ENCODE data around the gene WDR36.

WDR36 gene

DNA sequence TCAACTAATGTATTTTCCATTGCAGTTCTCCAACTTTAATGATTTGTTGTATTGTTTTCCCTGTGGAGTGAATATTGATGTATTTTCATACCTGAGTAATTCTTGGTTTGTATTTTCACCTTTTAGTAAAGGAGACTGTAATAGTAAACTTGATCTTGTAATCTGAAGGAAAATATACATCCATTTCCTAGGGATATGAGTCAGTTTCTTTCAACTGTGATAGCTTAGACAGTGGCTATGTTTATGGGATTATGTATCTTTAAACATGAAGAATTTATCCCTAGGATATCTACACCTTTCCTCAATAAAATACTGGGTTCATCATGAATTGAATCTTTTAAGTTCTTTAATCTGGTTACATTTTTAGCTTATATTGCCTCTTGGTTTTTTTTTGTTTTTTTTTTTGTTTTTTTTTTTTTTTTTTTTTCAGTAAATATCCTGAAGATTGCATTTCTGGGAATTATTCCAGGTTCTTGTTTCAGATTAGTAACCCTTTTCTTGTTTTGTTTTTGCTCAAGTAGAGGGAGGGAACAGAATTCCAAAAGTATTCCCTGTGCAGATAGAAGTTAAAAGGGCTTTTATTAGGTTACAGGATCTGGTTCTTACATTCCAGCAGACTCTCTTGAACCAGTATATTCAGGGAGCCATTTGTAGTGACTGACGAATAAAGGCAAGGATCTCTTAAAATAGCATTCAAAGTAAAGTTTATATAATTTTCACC, 7.1 kb downstream of the WDR36 start:
- no peak for DNase-seq (ENCODE audit: low read depth in 2 of 2)

DNA sequence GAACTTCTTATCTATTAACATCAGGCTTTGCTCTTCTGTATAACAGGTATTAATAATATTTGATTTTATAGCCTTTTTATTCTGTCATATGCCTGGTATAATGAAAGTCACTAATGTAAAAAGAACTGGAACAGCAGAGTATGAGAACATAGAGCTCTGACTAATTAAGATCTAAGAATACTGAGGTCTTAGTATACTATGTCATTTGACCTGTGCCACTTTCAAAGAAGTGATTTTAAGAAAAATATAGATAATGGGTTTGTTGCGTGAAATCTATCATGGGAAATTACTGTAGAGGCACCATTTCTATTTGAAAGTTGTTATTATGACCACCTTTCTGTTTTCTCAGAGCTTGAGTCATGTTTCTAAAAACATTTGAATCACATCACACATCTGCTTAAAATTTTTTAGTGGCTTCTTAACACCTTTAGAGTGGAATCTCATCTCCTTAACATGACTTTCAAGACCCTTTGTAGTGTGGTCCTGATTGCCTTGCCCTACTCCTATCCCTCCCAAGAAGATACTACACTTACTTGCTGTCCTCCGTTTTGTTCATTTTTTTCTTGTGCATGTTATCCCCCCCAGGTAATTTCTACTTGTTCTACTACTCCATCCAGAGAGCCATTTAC, 14.3 kb downstream of the WDR36 start:
- no peak for DNase-seq (ENCODE audit: low read depth in 2 of 2)

DNA sequence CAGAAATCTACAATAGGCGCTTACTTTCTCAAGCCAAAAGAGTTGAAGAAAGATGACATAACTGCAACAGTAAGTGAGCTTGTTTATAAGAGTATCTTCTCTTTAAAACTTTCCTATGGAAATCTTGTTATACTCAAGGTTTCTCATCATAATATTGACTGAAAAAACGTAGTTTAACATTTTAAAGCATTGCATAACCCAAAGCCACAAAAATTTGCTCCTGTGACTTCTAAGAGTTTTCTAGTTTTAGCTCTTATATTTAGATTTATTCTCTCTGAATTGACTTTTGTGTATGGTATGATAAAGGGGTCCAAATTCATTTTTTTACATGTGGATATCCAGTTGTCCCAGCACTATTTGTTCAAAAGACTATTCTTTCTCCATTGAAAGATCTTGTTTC, 15.2 kb downstream of the WDR36 start:
- DNase-seq (ENCODE audit: low read depth in 2 of 2): no peak

GRCh38 chr5:111111956-111112355, 19.8 kb downstream of the WDR36 start:
- no peak for DNase-seq (ENCODE audit: low read depth in 2 of 2)

DNA sequence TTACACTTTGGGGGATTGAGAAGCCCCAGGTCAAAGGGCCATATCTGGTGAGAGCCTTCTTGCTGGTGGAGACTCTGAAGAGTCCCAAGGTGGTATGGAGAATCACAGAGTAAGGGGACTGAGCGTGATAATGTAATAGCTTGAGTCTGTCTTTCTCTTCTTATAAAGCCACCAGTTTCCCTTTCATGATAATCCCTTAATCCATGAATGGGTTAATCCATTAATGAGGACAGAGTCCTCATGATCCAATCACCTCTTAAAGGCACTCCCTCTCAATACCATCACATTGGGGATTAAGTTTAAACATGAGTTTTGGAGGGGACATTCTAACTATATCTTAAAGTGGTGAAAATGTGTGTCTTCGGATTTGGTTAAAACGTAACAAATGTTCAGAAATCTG, 21.5 kb downstream of the WDR36 start:
- no peak for DNase-seq (ENCODE audit: low read depth in 2 of 2)

DNA sequence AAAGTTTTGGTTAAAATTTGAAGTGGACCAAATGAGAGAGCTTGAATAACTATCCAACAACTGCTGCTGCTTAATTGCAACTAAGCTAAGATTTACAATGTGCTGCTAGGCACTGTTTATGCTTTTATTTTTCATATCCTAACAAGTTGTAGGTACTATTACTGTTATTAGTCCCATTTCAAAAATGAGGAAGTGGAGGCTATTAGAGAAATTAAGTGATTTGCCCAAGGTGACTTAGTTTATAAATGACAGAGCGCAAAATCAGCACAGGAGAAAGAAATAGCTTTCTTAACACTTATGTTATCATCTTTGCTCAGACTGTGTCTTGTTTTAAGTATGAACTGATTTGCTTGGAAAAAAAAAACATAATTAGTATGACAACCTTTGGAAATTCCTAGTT, 23.1 kb downstream of the WDR36 start:
- DNase-seq (ENCODE audit: low read depth in 2 of 2): no peak

- DNase-seq (ENCODE audit: low read depth in 2 of 2): no peak
Observed at GRCh38 chr5:111116550-111116949, 24.4 kb downstream of the WDR36 start.

- no peak for DNase-seq (ENCODE audit: low read depth in 2 of 2)
Observed at GRCh38 chr5:111117136-111117535, 25.0 kb downstream of the WDR36 start.

- DNase-seq (ENCODE audit: low read depth in 2 of 2): no peak
Observed at GRCh38 chr5:111119221-111119620, 27.1 kb downstream of the WDR36 start.

DNA sequence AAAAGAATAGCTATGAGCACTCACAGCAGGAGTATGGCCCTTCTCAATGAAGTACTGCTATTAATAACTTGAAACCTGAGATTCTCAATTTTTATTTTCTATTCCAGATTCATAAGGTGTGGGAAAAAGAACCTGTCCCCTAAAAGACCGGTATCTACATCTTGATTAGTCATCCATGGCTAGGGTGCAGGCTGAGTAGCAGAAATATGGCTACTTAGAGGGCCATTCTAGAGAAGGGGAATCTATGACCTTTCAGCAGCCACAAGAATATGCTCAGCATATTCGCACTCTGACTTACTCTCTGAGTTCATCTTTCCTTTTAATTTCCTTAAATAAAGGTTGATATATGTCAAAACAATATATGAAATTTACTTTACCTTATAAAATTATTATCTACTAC, 27.7 kb downstream of the WDR36 start:
- no peak for DNase-seq (ENCODE audit: low read depth in 2 of 2)

- DNase-seq (ENCODE audit: low read depth in 2 of 2): no peak
Observed at GRCh38 chr5:111120911-111121310, 28.8 kb downstream of the WDR36 start.

DNA sequence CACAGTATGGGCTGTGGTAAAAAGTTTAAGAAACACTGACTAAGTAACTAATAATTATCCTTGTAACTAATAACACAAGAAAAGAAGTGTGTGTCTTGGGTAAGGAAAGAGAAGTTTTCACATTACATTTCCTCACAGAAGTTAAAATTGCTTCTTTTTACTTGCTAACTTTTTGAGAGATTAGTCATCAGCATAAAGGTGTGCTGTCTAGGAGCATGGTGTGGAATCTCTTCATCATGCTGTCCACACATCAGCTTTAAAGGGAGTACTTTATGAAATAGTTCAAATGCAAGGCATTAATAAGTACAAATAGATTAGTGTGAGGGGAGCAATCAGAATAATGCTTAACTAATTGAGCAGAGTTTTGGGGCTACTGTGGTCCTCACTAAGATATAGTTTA, 29.8 kb downstream of the WDR36 start:
- no peak for DNase-seq (ENCODE audit: low read depth in 2 of 2)

GRCh38 chr5:111122398-111122797, 30.2 kb downstream of the WDR36 start:
- no peak for DNase-seq (ENCODE audit: low read depth in 2 of 2)

- DNase-seq (ENCODE audit: low read depth in 2 of 2): no peak
Observed at GRCh38 chr5:111124793-111125192, 32.6 kb downstream of the WDR36 start.

DNA sequence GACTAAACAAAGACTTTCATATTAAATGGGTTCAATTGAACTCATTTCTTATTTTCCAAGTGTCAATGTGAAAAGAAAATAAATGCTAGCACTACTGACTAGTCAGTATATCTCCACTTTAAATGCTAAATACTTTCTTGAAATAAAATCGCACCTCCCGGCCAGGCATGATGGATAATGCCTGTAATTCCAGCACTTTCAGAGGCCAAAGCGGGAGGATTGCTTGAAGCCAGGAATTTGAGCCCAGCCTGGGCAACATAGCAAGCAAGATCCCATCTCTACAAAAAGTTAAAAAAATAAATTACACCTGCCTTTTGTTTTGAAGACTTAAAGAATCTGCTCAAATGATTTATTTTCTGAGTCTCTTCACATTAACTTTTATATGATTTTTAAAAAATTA, 34.7 kb downstream of the WDR36 start:
- DNase-seq (ENCODE audit: low read depth in 2 of 2): no peak

GRCh38 chr5:111127453-111128195, 35.5 kb downstream of the WDR36 start:
- DNase-seq (ENCODE audit: low read depth in 2 of 2): no peak

DNA sequence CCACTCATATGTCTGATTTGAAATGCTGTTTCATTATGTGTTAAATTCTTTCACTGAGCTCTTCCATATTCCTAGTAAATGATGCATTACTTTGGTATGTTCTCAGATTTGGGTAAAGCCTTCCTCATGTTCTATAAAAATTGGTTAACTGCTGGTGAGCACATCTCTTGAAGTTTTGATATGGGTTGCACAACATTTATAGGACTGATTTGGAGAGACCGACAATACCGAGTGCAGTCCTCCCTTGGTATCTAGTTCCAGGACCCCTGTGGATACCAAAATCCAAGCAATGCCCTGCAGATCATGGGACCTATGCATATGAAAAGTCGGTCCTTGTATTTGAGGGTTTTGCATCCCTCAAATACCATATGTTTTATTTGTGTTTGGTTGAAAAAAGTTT, 37.8 kb downstream of the WDR36 start:
- no peak for DNase-seq (ENCODE audit: low read depth in 2 of 2)

DNA sequence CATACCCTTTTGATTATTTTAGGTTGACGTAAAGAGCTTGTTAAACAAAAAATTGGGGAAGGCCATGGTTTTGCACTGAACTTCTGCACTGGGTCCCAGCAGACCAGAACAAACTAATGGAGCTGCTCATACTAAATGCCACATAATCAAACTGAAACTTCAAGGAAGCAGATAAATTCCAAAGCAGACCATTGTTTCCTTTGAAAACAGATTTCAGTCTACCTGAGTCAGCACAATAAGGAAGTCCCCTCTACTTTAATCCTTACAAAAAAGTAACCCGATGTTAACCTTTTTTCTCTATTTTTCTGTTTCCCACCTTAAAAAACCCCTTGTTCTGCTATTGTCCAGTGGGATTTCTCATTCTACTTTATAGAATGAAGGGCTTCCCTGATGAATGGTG, 39.2 kb downstream of the WDR36 start:
- no peak for DNase-seq (ENCODE audit: low read depth in 2 of 2)

DNA sequence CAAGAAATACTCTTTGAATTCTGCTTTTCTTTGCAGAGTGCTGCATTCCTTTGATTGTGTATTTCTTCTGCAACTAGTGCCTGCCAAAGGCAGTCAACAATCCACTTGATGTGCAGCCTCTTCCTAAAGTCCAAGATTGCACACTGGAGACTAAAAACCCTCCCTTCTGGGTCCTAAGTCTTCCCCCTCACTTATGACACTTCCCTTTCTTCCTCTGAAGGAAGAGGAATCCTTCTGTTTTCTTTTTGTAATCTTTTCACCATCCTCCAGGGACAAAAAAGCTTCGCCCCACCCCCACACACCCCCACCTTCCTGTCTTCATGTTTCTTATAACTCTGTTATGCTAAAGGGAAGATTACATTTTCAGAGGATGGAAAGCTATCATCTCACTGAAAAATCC, 39.9 kb downstream of the WDR36 start:
- no peak for DNase-seq (ENCODE audit: low read depth in 2 of 2)

DNA sequence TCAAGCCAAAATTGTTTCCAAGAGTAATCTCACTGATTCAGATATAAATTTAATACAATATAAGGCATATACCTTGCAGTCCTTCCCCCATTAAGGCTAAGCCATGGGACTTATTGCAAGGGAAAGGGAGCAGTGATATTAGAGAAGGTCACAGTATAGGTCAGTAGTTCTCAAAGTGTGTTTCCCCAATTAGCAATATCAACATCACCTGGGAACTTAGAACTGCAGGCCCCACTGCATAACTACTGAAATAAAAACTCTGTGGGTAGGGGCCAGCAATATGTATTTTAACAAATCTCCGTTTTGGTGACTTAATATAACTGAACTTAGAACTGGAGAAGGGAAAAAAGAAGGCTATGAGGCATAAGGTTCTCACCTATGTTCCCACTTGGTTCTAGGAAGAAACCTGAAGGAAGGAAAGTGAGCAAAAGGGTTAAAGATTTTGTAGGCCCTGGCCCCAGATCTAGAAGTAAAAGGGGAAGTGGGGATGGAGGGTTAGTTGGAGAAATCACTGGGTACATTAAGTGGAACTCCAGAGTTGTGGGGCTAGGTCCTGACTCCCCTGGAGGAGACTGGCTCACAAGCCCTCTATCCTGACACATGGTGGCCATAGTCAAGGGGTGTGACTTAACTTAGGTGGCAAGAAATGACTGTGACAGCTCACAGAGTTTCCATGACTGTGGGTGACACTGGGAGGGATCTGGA, 40.7 kb downstream of the WDR36 start:
- DNase-seq (ENCODE audit: low read depth in 2 of 2): no peak

GRCh38 chr5:111133436-111133751, 41.2 kb downstream of the WDR36 start:
- DNase-seq (ENCODE audit: low read depth in 2 of 2): no peak

DNA sequence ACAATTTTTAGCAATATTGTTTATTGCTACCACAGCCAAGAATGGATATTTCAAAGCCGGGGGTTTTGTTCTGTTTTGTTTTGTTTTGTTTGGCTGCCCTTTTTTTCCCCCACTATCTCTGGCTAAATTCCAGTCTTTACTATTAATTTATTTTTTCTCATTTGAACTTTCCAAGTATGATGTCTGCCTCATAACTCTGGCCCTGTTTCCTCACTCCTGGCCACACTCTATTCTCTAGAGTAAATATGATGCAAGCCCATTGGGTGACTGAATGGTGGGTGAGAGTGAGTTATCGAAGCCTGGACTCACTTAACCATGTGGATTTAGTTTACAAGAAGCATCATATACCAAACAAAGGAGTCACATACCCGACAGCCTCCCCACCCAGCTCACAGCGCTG, 41.9 kb downstream of the WDR36 start:
- DNase-seq (ENCODE audit: low read depth in 2 of 2): no peak

GRCh38 chr5:111134864-111135263, 42.7 kb downstream of the WDR36 start:
- DNase-seq (ENCODE audit: low read depth in 2 of 2): no peak

Measured in stimulated activated CD8-positive, alpha-beta memory T cell treated with anti-CD3 and anti-CD28 coated beads, Interleukin-15, amount 100 ng/mL, for 48 hours (primary cell).